GM18873 (cell line): ENCODE results near the gene MTERF4.
A peak's percentile ranks its signal among the peaks of the same experiment; 100 is the strongest.

Experiments used
- ATAC-seq: cut with Tn5 transposase; IDR thresholded peaks from one replicate; pipeline ENCODE4 v1.9.1; 2021; ENCODE audit warnings: mild to moderate bottlenecking, moderate library complexity, moderate number of reproducible peaks; ENCODE audit not compliant: unreplicated experiment, low FRiP score

The MTERF4 gene, protein sequence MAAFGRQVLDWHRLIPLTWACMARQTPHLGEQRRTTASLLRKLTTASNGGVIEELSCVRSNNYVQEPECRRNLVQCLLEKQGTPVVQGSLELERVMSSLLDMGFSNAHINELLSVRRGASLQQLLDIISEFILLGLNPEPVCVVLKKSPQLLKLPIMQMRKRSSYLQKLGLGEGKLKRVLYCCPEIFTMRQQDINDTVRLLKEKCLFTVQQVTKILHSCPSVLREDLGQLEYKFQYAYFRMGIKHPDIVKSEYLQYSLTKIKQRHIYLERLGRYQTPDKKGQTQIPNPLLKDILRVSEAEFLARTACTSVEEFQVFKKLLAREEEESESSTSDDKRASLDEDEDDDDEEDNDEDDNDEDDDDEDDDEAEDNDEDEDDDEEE

DNA sequence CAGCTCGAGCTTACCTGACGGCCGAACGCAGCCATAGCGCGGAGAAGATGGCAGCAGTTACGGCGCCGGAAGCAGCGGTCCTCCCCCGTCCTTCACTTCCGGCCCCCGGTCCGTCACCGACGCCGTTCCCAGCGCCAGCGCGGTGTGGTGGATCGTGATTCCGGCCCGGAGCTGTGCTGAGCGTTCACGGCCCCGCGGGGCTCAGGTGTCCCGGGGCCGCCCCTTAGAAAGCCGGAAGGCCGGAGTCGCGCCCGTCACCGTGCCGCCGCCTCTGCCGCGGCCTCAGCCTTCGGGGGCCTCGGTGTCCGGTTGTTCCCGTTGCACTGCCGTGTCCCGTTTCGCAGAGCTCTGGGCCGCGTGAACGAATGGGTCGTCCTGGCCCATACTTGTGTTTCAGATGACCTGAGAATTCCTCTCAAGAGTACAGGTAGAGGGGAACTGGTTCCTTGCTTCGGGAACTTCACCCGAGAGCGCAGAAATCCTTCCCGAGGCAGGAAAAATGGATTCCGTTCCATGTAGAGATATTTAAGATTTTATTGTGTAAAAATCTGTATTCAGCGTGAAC lies at the start of gene MTERF4:
MTERF4 (minus strand) TSS at position 49 of the 565 bp plus-strand sequence; CDS start at position 35, 14 bp downstream.
- peak; percentile 66 for ATAC-seq

DNA sequence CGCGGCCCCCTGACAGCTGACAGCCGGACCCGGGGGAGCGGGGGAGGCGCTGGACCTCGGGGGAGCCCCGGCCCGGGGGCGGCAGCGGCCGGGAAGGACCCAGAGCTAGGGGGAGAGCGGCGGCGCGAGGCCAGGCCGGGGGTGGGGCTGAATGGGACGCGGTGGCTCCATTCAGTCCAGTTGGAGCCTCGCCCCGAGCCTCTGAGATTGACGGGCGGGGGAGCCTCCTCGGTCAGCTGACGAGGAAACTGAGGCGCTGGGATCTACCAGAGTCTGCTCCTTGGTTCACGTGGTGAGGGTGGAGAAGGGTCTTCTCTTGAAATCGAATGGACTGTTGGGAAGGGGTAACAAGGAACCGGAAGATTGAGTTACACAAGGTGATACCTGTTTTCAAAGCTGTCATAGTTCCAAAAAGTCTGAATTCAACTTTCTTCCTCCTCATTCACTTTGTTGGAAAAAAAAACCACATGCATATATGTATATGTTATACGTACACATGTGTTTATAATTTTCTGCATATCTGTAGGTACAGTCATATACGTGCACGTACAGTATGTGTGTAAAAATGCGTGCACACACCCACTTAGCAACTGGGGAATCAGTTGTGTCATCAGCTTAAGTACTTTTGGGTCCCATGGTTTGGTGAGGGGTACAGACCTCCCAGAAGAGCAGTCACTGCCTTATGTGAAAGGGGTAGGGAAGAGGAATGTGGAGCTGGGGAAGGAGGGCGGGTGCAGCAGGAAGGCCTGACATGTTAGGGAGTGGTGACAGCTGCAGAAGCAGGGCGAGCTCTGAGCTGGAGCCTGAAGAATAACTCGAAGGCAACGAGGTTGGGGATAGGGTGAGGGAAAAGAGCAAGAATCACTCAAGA lies 48.8 kb upstream of the MTERF4 start:
- no peak for ATAC-seq

DNA sequence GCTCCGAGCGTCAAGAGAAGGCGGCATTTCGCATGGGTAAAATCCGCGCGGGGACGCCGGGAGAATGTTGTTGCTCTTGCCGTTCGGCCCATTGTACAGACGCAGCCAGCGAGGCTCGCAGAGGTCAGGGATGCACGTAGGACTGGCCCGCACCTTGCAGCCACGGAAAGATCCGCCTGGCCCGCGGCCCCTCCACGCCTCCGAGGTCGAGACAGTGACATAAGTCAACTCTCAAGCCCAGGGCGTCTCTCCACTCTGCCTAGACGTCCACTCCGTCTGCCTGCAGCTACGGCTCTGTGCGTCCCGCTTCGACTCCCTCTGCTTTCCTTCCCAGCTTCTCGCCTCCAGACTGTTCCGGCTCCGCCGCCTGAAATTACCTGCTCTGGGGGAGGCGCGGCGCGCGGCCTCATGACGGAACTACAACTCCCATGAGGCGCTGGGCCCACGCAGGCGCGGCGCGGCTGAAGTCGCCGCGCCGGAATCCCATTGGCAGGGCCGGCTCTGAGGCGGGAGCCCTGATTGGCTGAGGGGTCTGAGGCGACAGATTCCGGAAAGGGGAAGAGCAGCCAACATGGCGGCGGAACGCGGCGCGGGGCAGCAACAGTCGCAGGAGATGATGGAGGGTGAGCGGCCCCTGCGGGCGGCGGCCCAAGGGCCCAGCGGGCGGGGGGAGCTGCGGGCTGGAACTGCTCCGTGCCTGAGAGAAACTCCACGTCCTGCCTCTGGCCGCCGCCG lies 48.0 kb upstream of the MTERF4 start, which contains the start of gene PPP1R7:
PPP1R7 (plus strand) TSS at position 543 of the 735 bp plus-strand sequence; CDS start at position 572, 29 bp downstream.
- ATAC-seq = peak; percentile 54

DNA sequence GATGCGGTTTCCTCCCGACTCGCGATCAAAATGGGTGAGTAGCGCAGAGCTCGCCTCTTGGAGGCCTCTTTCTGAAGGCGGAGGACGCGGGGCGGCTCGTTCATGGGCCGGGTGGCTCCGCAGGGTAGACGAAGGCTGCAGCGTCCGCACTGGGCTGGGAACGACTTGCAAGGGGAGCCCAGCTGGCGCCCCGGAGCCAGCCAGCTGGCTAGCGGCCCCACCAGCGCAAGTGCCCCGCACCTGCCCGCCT lies 47.5 kb upstream of the MTERF4 start:
- peak; percentile 15 for ATAC-seq

DNA sequence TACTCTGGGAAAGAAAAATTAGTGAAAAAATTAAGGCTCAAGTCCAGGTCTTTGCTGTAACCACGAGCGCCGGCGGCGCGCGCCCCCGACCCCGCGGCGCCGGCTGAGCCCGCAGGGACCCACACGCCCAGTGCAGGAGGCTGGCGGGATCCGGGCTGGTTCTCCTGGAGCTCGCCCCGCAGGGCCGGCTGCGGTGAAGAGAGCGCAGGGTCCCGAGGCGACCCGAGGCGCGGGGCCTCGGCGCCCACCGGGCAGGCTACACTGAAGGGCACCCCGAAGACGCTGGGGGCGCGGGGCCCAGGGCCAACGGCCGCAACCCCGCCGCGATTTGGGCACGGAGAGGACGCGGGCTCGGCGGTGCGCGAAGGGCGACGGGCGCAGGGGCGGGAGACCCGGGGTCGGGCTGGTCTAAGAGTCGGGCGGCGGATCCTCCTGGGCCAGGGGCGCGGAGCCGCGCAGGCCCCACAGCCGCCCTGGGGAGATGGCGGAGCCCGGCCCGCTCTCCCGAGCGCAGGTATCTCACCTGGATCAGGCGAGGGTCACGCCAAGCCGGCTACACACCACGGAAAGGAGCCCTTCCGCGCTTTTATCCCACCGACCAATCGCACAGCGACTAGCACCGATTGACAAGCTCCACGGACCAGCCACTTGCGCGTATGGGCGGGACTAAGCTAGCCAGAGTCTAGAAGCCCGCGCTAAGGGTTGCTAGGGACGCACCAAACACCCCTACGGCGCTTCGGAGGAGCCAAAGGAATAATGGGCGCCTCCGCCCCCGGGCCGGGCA lies 47.0 kb upstream of the MTERF4 start, which contains the start of gene PASK:
PASK (minus strand) TSS at position 582 of the 784 bp plus-strand sequence. CDS start 6,440 bp downstream, outside the sequence.
- ATAC-seq = peak; percentile 69

DNA sequence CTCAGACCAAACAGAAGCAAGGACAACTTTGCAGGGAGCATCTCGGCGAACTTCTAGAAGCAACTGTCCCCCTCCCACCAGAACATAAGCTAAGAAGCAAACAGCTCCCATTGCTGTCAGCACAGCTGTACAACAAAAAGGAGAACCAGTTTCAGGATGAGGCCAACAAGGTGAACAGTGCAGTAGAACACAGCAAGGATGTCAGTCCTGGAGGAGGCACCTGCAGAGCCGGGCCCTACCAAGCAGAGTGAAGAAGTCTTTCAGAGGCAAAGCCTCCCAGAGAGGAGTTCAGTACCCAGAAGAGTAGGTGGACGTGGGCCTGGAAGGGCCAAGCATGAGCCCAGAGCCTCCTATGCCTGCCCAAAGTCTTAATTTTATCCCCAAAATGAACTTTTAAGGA lies 46.2 kb upstream of the MTERF4 start:
- no peak for ATAC-seq

DNA sequence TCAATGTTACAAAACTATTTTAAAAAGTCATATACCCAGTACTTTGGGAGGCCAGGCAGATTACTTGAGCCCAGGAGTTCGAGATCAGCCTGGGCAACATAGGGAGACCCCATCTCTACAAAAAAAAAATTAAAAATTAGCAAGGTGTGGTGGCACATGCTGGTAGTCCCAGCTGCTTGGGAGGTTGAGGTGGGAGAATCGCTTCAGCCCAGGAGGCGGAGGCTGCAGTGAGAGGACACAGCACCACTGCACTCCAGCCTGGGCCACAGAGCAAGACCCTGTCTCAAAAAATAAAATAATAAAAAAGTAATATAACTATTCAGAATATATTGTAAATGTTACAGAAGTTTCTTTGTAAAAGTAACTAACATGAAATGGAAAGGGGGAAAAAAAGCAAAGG lies 45.2 kb upstream of the MTERF4 start:
- ATAC-seq = no peak

DNA sequence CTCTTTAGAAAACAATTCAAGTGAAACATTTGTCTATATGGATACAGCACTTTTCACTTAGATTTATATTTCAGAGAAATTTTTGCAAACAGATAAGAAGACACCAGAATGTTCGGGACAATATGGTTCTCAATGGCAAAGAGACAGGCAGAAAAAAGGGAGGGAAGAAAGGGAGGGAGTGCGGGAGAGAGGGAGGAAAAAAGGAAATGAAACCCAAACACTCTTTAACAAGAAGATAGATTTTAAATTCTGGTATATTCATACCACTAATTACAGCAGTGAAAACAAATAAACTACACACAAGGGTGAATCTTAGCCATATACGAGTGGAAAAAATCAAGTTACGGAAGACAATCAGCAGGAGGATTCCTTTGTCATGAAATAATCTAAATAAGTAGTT lies 44.2 kb upstream of the MTERF4 start:
- no peak for ATAC-seq

DNA sequence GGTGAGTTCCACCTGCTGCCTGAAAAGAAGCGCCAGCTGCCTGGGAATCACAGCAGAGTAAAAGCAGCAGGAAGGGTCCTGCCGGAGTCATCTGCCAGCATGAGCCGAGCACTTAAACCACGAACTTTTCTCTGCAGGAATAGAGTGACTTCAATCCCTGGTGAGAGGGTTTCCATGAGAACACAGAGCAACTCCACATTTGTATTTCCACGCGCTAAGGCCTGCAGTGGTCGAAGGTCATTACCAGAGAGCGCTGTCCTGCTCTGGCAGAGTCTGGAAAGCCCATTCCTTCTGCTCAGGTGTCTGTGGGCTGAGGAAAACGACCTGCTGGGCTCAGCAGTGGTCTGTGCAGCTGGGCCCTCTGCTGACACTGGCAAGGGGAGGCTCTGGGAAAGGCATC lies 40.5 kb upstream of the MTERF4 start:
- no peak for ATAC-seq

DNA sequence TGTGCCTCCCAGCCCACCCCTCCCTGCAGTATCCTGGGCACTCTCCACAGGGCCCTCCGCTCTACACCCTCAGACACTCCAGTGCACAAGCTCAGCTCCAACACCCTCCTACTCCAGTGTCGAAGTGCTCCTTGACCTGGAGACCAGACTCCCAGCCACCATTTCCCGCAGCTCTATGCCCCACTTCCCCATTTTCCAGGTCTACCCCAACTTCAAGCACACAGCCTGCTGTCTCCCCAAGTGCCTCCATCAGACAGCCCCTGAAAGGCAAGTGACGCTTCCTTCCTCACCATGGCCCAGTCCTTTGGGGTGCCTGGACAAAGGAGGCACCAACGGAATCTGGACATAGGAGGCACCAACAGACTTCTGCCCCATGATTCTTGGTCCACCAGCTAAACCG lies 40.0 kb upstream of the MTERF4 start:
- no peak for ATAC-seq

DNA sequence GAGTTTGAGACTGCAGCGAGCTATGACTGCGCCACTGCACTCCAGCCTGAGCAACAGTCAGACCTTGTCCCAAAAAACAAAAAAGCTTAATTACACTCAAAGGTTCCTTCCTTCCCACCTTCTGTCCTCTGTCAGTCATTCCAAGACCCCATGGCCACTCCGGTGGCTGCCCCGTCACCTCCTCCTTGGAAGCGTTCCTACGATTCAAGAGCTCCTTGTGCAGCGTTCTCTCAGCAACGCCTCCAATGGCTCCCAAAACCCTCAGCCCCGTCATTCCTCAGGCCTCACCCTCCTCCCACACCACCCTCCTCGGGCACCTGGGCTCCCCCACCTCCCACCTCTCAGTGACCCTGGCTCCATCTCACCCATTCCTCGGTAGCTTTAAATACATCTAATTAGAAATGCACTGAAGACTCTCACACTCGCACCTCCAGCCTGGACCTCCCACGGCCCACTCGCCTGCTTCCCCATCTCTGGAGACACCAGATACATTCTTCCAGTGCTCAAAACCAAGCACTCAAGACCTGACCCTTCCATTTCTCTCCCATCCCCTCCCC lies 39.2 kb upstream of the MTERF4 start:
- ATAC-seq = no peak

DNA sequence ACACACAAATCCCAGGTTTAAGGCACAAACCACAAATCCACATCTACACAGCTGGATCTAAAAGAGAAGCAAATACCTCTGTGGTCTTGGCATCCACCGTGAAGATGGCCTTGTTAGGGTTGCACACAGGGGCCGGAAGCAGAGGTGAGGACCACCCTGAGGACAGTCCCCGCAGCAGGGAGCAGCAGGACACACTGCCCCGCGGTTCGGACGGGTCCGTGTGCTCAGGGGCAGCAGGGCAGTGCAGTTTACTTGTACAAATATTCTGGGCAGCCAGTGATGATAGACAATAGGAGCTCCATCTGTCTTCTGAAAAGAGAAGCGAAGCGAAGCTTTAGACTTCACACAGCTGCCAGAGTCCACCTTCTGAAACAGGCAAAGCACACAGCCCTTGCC lies 38.4 kb upstream of the MTERF4 start:
- ATAC-seq = no peak

DNA sequence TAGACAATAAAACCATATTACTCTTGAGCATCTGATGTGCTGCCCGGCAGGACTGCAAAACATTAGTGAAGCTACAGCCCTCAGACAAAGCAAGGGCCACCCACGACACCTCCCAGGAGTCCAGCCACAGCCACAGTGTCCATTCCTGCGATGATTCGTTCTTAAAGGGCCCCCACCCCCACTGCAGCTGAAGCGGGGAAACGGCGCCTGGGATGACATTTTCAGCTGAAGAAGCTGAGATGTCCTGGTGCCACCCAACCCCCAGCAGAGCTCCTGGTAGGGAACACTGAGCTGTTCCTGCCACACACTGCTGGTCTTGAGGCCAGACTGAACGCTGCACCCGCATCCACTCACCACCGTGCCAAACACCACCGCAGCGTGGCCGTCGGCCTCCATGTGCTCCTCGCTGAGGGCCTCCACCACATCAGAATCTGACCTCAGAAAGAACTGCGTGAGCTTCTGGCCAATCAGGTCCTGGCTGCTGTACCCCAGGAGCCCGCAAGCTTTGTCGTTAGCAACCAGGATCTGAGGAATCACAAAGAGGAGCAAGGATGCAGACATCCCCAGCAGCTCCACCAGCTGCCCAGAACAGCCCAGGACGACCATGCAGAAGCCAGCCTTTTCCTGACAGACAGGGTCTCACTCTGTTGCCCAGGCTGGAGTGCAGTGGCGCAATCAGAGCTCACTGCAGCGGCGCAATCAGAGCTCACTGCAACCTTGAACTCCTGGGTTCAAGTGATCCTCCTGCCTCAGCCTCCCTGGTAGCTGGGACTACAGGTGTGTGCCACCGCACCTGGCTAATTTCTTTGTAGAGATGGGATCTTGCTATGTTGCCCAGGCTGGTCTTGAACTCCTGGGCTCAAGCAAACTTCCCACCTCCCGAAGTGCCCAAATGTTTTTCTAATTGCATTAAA lies 37.7 kb upstream of the MTERF4 start:
- no peak for ATAC-seq

DNA sequence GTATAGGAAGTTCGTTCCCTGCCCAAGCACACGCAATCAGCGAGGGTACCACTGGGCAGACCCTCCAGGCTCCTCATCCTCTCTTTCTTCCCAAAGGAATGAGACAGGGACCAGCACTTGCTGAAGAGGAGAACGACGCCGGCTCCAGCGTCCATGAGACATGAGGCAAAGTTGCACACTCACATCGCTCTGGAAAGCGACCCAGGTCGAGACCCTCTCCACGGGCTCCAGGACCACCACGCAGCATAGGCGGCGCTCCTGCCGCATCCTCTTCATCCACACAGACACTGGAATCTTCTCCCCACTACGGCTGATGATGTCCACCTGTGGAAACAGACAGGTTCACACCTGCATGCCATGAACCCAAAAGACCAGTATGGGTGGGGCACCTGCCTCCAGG lies 36.4 kb upstream of the MTERF4 start:
- no peak for ATAC-seq

DNA sequence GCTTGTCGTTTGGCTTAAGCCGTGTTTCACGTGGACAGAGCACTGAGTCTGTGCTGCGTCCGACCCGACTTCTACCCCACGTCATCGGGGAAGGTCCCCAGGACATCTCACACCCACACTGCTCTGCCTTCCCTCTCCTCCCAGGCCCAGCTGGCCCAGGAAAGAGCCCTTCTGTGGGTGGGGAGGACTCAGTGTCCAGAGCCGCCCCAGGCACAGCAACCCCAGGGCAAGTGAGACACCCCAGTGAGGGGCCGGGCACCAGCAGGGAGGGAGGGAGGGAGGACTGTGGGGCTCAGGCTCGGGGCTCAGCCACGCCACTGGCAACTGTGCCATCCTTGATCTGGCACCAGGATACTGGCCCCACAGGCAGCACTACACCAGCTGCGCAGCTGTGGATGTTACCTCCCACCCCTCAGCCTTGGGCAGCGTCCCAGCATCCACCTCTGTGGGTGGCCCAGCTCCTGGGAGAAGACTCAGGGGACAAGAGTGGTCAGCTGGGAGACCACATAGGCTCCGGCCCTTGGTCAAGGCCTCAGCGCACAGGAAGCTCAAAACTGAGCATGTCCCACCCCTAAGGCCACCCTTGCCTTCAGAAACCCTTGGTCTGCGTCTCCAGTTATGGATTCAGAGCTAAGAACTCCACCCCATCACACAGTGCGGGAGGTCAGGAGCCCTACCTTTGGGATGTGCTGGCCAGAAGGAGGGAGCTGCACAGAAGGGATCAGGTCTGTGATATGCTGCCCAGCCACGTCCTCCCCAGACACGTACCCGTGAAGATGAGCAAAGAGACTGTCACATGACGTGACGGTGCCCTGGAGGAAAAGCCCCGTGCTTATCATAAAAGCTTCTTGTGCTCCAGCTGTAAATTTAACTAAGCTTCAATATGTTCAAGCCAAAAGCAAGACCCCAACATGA lies 35.4 kb upstream of the MTERF4 start:
- ATAC-seq = no peak

DNA sequence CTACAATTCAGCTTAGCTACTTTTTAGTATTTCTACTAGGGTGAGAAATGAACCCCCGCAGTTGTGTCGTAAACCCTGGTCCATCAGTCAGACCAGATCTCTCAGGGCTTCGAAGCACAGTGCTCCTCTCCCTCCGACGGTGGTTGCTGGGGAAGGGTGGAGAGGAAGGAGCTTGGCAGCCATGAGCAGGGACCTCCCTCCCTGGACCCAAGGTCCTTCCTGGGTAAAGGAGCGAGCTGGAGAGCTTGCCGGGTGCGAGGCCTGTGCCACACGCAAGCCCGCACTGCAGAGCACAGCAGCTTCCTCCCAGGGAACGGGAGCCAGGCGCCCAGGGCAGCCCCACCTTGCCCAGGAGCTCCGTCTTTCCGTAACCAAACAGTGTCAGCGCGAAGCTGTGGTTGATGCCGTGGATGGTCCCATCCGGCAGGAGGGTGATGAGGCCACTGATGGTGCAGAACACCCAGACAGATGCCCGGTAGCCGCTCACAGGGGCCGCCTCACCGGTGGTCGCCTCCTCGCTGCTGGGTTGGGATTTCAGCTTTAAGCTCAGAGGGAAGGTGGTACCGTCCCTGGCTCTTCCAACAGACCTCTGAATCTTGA lies 34.7 kb upstream of the MTERF4 start:
- no peak for ATAC-seq

DNA sequence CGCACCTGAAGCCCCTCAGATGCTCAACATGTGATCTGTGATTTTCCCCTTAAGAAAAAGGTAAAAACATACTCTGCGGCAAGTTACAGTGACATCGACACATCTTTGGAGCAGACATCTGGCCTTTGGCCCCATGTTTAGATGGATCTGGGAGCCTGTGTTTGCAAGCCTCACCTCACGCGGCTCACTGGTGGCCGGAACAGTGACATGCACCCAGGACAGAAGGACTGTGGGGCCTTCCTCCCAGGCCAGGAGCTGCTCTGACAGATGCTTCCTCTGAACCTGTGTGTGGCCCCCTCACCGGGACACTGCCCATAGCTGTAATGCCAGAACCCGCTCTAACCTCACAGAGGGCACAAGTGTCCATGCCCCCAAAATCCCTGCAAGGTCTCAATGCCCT lies 34.1 kb upstream of the MTERF4 start:
- no peak for ATAC-seq
